Esophagus squamous epithelium (tissue), 4 donors: ENCODE results near the gene TMC4.

Experiments used
- POLR2A ChIP-seq, 4 donors: fragments of 450-650 bp; IDR thresholded peaks; one replicate each; pipeline ENCODE4 v1.6.1; 2017; ENCODE audit warnings: antibody characterized with exemption in 4 of 4, mild to moderate bottlenecking in 4 of 4, moderate library complexity in 3 of 4
- TF ChIP-seq, protein P1 (sequence below), 6 experiments: fragments of 450-650 bp in 4 of 6; fragments of 200-600 bp in 2 of 6; sonication (generic) in 2 of 6; IDR thresholded peaks; one replicate each; pipeline ENCODE4 v1.5.1; 2016 to 2019; ENCODE audit warnings: antibody characterized with exemption in 6 of 6, mild to moderate bottlenecking in 4 of 6, moderate library complexity in 4 of 6

DNA sequence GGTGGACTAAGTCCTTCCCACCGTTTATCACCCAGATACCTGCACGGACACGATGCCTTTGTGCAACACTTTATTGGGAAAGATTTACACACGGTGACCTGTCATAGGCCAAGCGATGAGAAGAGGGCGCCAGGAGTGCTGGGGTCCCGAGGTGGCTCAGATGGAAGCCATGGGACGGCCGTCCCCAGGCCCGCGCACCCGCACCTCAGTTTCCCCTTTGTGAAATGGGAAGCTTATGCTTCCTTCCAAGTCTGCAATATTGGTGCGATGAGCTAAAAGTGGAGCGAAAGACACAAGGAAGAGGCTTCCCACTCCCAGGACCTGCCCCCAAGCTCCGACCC lies 369 bp upstream of the TMC4 start:
- no peak for TF ChIP-seq POLR2A (IDR thresholded peaks at IDR 0.05)
- TF ChIP-seq, protein P1, sequence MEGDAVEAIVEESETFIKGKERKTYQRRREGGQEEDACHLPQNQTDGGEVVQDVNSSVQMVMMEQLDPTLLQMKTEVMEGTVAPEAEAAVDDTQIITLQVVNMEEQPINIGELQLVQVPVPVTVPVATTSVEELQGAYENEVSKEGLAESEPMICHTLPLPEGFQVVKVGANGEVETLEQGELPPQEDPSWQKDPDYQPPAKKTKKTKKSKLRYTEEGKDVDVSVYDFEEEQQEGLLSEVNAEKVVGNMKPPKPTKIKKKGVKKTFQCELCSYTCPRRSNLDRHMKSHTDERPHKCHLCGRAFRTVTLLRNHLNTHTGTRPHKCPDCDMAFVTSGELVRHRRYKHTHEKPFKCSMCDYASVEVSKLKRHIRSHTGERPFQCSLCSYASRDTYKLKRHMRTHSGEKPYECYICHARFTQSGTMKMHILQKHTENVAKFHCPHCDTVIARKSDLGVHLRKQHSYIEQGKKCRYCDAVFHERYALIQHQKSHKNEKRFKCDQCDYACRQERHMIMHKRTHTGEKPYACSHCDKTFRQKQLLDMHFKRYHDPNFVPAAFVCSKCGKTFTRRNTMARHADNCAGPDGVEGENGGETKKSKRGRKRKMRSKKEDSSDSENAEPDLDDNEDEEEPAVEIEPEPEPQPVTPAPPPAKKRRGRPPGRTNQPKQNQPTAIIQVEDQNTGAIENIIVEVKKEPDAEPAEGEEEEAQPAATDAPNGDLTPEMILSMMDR (IDR thresholded peaks at IDR 0.05) = no peak
